GM08714 (cell line): ENCODE data around the gene CLEC3B.

Experiments
- H3K4me3 ChIP-seq: fragments of 200-500 bp; sonication (Bioruptor generic); 2 replicates; pipeline ENCODE4 v1.5.1; 2014; ENCODE audit warnings: mild to moderate bottlenecking, low read length, inconsistent platforms
- ZNF274 ChIP-seq: IDR thresholded peaks from 2 replicates; pipeline ENCODE4 v1.6.1; 2012; ENCODE audit warnings: mild to moderate bottlenecking, low read depth, low read length

CLEC3B gene

GRCh38 chr3:44995142-44995770 is 30.8 kb upstream of the CLEC3B start:
- H3K4me3 ChIP-seq = no peak overlapping the region
- no peak for TF ChIP-seq ZNF274

- TF ChIP-seq ZNF274 = no peak
- H3K4me3 ChIP-seq = no peak overlapping the region
These were observed 29.5 kb upstream of the CLEC3B start for GRCh38 chr3:44996556-44996969.

- TF ChIP-seq ZNF274 = no peak
- no peak overlapping the region for H3K4me3 ChIP-seq
These were observed 26.3 kb upstream of the CLEC3B start for GRCh38 chr3:44999782-45000181.

- no peak for TF ChIP-seq ZNF274
- no peak overlapping the region for H3K4me3 ChIP-seq
These were observed 25.3 kb upstream of the CLEC3B start for GRCh38 chr3:45000823-45001222.

DNA sequence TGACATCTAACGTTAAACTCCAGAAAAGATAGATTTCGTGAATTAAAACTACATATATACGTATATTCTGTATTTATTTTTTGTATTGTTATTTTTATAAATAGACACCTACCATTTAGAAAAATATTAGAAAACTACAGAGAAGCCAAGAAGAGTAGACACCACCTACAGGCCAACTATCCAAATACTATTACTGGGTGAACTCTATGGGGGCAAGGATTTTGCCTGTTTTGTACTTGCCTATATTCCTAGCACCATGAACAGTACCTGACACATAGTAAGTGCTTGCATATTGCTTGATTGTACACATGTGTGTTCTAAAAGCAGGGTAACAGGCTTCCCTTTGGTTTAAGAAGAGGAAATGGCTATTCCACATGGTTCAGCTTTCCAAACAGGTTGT is 24.4 kb upstream of the CLEC3B start:
- H3K4me3 ChIP-seq = no peak overlapping the region
- no peak for TF ChIP-seq ZNF274

- no peak for TF ChIP-seq ZNF274
- no peak overlapping the region for H3K4me3 ChIP-seq
These were observed 23.9 kb upstream of the CLEC3B start for GRCh38 chr3:45002139-45002660.

DNA sequence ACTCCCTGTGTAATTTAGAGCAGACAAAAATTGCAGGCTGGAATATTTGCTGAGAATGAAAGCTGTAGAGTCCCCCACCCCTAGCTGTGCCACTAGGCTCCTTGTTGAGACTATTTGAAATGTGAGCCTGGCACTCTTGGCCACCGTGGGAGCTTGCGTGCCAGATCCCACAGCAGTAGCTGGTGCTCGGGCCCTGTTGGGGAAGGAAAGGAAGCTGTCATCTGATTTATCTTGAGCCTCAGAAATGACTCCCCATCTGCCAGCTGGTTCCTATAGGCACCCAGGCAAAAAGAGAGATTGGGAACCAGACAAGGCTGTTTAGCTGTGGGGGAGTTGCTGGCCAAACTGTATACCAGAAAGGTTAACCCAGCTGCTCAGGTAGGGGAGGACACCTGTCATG is 23.4 kb upstream of the CLEC3B start:
- H3K4me3 ChIP-seq = no peak overlapping the region
- TF ChIP-seq ZNF274 = no peak

DNA sequence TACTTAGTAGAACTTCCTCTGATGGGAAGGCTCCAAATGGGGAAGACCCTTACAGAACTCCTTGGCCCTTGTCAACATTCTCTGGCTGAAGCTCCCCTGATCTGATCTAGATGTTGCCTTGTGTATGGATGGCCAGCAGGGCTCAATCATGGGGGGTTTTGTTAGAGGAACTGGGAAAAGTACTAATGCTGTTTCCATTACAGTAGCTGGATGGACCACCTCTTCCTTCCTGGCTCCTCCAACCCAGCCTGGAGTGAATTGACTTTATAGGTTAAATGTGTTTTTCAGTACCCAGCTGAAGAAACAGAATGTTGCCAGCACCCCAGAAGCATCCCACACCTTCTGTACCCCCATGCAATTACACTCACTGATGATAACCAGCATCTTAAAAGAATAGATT is 22.7 kb upstream of the CLEC3B start:
- TF ChIP-seq ZNF274 = no peak

GRCh38 chr3:45003859-45004258 is 22.2 kb upstream of the CLEC3B start:
- no peak overlapping the region for H3K4me3 ChIP-seq
- TF ChIP-seq ZNF274 = no peak

More for the DNA sequence above, 22.7 kb upstream of the CLEC3B start:
- H3K4me3 ChIP-seq = no peak overlapping the region

GRCh38 chr3:45007091-45007490 is 19.0 kb upstream of the CLEC3B start:
- no peak overlapping the region for H3K4me3 ChIP-seq

GRCh38 chr3:45008117-45008516 is 18.0 kb upstream of the CLEC3B start:
- TF ChIP-seq ZNF274 = no peak

More at GRCh38 chr3:45007091-45007490, 19.0 kb upstream of the CLEC3B start:
- no peak for TF ChIP-seq ZNF274

GRCh38 chr3:45009868-45010267 is 16.2 kb upstream of the CLEC3B start:
- H3K4me3 ChIP-seq = no peak overlapping the region
- no peak for TF ChIP-seq ZNF274

More at GRCh38 chr3:45008117-45008516, 18.0 kb upstream of the CLEC3B start:
- no peak overlapping the region for H3K4me3 ChIP-seq

DNA sequence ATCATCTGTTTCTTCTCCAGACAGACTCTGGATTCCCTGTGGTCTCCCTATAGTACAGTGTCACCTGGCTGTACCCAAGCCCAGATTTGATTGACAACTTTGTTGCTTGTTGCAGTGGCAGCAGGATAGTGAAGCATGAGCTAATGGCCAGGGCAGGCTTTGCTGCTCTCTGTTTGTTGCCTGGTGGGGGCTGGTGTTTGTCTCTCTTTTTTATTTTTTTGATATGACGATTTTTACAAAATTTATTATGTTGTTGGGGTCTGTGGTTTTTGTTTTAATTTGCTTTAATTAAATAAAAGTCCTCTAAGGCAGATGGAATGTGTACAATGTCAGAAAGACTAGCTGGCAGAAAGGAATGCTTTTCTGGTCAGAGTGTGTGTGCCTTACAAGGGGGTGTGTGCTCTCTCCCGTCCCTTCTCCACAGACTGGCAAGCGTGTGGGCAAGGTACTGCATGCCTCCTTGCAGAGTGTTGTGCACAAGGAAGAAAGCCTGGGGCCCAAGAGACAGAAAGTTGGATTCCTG is 15.2 kb upstream of the CLEC3B start:
- TF ChIP-seq ZNF274 = no peak
- H3K4me3 ChIP-seq = no peak overlapping the region

DNA sequence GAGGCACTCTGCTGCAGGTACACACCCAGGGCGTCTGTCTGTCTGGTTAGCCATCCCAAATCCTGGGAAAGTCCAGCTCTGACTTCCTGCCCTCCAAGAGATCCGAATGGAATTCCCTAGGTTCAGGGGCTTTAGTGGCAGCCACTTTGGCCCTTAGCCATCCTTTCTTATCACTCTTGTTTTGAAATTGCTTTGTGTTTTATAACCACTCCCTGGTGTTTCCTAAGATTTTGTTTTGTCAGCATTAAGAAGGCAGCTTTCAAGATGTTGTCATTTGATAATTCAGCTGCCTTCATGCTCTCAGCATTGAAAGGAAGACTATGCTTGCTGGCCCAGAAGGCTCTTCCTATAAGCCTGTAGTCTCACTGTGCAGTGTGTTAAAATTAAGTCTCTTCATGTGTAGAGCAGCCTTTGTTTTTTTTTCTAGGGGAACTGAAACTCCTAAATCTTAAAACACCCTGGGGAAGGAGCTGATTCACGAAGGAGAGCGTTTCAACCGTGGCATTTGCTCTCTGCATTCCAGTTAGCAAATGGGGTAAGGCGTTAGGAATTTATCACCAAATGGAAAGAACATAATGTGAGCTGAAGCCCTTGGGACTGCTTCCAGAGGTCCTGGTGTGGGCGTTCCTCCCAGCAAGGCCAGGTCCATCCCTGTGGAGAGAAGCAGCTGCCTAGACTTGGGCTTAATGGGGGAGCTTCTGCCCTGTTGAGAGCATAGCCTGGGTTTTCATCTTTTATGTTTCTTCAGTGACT is 14.2 kb upstream of the CLEC3B start:
- no peak for TF ChIP-seq ZNF274
- no peak overlapping the region for H3K4me3 ChIP-seq

GRCh38 chr3:45012577-45012976 is 13.5 kb upstream of the CLEC3B start:
- no peak overlapping the region for H3K4me3 ChIP-seq
- no peak for TF ChIP-seq ZNF274
